Measurements from ENCODE around the gene TRIP10. TPM values are rescaled to one million over a fixed set of nuclear protein-coding genes. Genes with fewer than 3 reads are reported as not detected.
"Not testable (repeated sequence)": the region's sequence is repeated elsewhere in the genome, so short reads cannot be mapped to it uniquely, and the experiment has no call there.

The TRIP10 gene
- total RNA-seq, 1 donor from 2014 or later = 24.5 TPM

DNA sequence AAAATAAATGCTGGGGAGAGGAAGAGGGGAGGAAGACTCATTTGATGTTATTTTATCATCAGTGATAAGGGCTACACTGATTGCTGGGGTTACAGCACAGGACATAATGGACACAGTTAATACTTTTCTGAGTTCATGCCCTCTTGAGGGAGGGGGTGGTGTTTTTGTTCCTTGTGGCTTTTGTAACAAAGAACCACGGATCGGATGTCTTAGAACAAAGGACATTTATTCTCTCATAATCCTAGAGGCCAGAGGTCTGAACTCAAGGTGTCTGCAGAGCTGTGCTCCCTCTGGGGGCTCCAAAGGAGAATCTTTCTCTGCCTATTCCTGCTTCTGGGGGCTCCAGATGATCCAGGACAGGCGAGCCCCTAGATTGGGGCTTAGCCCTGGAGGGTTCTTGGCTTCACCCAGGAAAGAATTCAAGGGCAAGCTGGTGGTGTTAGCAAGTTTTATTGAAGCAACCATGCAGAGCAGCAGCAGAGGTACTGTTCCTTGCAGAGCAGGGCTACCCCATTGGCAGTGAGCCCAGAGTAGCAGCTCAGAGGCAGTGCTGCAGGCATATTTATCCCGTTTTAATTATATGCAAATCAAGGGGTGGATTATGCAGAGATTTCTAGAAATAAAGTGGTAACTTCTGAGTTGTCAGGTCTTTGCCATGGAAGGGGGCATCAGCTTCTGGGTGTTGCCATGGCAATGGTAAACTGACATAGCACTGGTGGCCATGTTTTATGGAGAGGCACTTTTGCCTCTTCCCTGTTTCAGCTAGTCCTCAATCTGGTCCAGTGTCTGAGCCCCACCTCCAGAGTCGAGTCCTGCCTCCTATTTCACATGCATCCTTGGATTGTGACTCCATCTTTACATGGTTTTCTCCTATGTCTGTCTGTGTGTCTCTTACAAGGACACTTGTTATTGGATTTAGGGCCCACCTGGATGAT, 51.0 kb downstream of the TRIP10 start:
- intact Hi-C loops (cut with micrococcal nuclease) = no loop called here

DNA sequence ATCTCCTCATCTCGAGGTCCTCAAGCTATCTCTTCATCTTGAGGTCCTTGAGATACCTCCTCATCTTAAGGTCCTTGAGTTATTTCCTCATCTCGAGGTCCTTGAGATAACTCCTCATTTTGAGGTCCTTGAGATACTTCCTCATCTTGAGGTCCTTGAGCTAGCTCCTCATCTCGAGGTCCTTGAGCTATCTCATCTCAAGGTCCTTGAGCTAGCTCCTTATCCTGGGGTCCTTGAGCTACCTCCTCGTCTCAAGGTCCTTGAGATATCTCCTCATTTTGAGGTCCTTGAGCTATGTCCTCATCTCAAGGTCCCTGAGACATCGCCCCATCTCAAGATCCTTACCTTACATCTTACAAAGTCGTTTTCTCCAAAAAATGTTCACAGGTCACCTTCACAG, 51.8 kb downstream of the TRIP10 start:
- intact Hi-C loops (cut with micrococcal nuclease) = no loop called here

DNA sequence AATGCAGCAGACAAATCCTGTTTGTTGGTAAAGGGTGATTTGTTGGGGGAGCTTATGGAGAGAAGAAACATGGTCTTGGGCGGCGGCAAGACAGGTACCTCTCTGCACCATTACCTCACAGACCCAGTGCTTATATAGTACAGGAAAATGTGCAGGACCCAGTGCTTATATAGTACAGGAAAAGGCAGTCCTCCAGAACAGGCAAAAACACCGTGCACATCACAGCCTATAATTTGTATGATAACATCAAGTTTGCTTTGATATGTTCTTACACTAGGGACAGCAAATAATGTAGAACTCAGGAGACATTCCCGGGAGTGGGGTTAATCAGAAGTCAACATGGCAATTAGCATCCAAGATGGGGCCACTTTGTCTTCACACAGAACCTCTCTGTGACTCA, 53.9 kb downstream of the TRIP10 start:
- intact Hi-C loops (cut with micrococcal nuclease) = no loop called here

DNA sequence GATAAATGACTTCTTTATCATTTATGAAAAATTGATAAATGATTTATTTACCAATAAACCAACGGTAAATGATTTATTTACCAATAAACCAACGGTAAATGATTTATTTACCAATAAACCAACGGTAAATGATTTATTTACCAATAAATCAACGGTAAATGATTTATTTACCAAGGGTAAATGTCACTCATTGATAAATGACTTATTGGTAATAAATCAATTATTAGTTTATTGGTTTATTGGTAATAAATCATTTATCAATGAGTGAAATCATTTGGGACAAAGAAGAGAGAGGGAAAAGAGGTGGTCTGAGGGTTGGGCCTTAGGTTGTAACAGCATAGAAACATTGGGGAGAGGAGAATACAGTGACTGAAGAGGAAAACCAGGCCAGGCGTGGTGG, 54.5 kb downstream of the TRIP10 start:
- intact Hi-C loops (cut with micrococcal nuclease) = no loop called here

DNA sequence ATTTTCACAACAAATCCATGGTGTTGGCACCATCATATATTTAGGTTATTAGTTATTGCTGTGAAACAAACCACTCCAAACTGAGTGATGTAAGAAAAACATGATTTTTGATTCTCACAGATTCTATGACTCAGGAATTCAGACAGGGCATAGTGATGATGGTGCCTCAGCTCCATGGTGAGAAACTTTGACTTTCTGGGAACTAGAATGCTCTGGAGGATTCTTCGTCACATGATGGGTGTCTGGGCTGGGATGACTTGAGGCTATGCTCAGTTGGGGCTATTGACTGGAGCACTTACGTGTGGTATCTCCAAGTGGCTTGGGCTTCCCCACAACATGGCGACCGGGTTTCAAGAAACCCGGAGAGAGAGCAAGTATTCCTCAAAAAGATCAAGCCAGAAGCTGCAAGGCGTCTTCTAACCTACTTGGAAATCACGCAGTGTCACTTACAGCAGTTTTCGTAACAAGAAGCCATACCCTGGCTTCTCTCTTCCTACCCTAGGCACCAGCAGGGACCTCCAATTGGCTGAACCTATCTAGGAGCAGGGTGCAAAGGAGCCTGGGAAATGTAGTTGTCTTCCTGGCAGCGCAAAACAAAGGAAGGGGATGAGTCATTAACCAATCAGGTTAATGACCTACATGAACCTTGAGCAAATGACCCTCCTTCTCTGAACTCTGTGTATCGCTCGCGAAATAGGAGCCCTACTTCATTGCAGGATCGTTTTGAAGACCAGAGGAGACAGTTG, 55.4 kb downstream of the TRIP10 start:
- intact Hi-C loops (cut with micrococcal nuclease) = no loop called here

DNA sequence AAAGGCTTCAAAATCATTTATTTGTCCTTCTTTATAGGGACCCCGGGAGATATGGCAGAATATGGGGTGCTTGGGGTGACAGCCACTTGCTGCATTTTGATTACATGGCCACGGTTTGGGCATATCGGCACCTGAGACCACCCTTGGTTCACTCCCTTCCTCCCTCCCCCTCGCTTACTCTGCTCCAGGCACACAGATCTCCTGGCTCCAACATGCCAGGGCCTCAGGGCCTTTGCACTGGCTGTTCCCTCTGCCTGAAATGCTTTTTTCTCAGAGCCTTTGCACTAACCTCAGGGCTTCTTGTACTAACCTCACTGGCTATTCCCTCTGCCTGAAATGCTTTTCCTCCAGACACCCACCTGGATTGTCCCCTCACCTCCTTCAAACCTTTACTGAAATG, 56.8 kb downstream of the TRIP10 start:
- intact Hi-C loops (cut with micrococcal nuclease) = no loop called here

DNA sequence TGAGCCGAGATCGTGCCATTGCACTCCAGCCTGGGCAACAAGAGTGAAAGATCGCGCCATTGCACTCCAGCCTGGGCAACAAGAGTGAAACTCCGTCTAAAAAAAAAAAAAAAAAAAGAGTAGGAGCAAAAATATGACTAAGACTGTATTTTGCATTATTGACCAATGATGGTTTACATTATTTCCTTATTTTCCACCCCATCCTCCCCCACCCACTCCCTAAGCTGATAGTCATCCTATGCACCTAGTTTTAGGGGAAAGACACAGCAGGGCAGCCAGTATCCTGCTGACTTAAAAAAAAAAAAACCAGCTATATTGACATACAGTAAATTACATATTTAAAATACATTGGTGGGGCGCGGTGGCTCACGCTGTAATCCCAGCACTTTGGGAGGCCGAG, 58.2 kb downstream of the TRIP10 start:
- intact Hi-C loops (cut with micrococcal nuclease) = no loop called here

DNA sequence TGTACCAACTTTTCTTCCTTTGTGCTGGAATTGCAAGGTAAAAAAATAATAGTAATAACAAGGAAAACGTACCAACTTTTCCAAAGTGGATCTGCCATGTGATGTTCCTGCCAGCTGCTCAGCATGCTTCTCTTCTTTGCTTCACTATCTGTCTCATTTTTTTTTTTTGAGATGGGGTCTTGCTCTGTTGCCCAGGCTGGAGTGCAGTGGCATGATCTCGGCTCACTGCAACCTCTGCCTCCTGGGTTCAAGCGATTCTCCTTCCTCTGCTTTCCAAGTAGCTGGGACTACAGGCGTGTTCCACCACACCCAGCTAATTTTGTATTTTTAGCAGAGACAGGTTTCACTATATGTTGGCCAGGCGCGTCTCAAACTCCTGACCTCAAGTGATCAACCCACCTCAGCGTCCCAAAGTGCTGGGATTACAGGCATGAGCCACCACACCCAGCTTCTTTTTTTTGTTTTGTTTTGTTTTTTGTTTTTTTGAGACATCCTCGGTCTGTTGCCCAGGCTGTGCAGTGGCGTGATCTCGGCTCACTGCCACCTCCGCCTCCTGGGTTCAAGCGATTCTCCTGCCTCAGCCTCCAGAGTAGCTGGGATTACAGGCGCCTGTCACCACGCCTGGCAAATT, 60.8 kb downstream of the TRIP10 start:
- intact Hi-C loops (cut with micrococcal nuclease) = not testable (repeated sequence)

DNA sequence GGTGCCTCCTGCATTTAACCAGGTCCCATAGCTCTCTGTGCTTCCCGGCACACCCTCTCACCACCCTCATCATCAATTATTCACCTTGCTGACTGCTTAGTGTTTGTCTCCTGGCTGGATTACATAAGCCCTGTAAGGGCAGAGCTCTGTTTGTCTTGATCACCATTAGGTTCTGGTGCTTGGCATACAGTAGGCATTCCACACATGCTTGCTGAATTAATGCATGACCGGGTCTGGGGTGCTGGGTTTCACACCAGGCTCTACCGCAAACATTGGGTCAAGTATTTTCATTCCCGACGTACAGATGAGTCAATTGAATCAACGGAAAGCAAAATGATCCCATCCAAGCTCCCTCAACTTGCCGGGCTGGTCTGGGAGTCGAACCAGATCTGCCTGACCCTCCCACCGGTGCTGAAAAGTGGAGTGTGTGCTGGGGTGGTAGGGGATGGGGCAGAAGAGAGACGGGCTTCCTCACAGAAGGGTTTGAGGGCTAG, 61.6 kb downstream of the TRIP10 start:
- intact Hi-C loops (cut with micrococcal nuclease) = loop anchor here (1.0 kb wide), 3 partner anchors 34 to 63 kb away; partner anchors contain the start of gene SH2D3A

Other genes with a start within 250 kb of the TRIP10 start
- 1.5 and 2.4 TPM in 2 replicates for gene TUBB4A, start 237.4 kb upstream of the TRIP10 start, total RNA-seq
- gene TNFSF9, start 208.7 kb upstream of the TRIP10 start, total RNA-seq = 5.8 TPM in 2 replicates
- gene CD70, start 148.5 kb upstream of the TRIP10 start, total RNA-seq = 73.7 and 75.9 TPM in 2 replicates
- 25.8 and 28.0 TPM in 2 replicates for gene TNFSF14, start 69.5 kb upstream of the TRIP10 start, total RNA-seq
- 8.3 and 8.9 TPM in 2 replicates for gene C3, start 19.0 kb upstream of the TRIP10 start, total RNA-seq
- 100.0 and 105 TPM in 2 replicates for gene GPR108, start 2.1 kb upstream of the TRIP10 start, total RNA-seq
- 29.7 and 30.8 TPM in 2 replicates for gene SH2D3A, start 27.8 kb downstream of the TRIP10 start, total RNA-seq
- 151 and 161 TPM in 2 replicates for gene VAV1, start 33.0 kb downstream of the TRIP10 start, total RNA-seq
- gene ADGRE1, start 147.9 kb downstream of the TRIP10 start, total RNA-seq = 15.0 and 15.2 TPM in 2 replicates